OCI-LY1 (cell line): Measurements from ENCODE around the gene LRRC28.

Experiments used
- EZH2 ChIP-seq: fragments of 200-600 bp; sonication (generic), shearing (Covaris generic); IDR thresholded peaks from 2 replicates; pipeline ENCODE4 v1.8.0; 2017; ENCODE audit warnings: borderline replicate concordance, mixed run types, mild to moderate bottlenecking, antibody characterized with exemption, low read length, moderate library complexity, mixed read lengths
- TF ChIP-seq, protein P1 (sequence below): fragments of 200-600 bp; sonication (generic), shearing (Covaris generic); IDR thresholded peaks from 2 replicates; pipeline ENCODE4 v1.5.1; 2017; ENCODE audit warnings: mild to moderate bottlenecking, antibody characterized with exemption, low read length, moderate library complexity, mixed read lengths

GRCh38 chr15:99385005-99385669 lies 133.9 kb downstream of the LRRC28 start:
- TF ChIP-seq, protein P1, sequence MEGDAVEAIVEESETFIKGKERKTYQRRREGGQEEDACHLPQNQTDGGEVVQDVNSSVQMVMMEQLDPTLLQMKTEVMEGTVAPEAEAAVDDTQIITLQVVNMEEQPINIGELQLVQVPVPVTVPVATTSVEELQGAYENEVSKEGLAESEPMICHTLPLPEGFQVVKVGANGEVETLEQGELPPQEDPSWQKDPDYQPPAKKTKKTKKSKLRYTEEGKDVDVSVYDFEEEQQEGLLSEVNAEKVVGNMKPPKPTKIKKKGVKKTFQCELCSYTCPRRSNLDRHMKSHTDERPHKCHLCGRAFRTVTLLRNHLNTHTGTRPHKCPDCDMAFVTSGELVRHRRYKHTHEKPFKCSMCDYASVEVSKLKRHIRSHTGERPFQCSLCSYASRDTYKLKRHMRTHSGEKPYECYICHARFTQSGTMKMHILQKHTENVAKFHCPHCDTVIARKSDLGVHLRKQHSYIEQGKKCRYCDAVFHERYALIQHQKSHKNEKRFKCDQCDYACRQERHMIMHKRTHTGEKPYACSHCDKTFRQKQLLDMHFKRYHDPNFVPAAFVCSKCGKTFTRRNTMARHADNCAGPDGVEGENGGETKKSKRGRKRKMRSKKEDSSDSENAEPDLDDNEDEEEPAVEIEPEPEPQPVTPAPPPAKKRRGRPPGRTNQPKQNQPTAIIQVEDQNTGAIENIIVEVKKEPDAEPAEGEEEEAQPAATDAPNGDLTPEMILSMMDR, result no peak
- no peak for TF ChIP-seq EZH2
